ENCODE measurements around the gene HDAC9. TPM values are rescaled to one million over a fixed set of nuclear protein-coding genes. Genes with fewer than 3 reads are reported as not detected.

Gene HDAC9
- total RNA-seq, 2 donors from 2014 or later = 8.3 to 31.9 TPM

GRCh38 chr7:18997477-18998150 lies 502.1 kb downstream of the HDAC9 start:
- no peaks in the 10 kb centered on the region for H3K4me1 ChIP-seq (replicated peaks)
- DNase-seq (ENCODE audit: low spot score) = no peak
- no peaks in the 10 kb centered on the region for H3K9me3 ChIP-seq
- H3K4me3 ChIP-seq = no peak overlapping the region
- no peak overlapping the region for H3K27ac ChIP-seq
- H3K36me3 ChIP-seq = no peaks in the 10 kb centered on the region
- TF ChIP-seq POLR2AphosphoS5 (IDR thresholded peaks at IDR 0.05) (no peak), POLR2A (IDR thresholded peaks at IDR 0.05) (no peak)
- TF ChIP-seq, protein P1, sequence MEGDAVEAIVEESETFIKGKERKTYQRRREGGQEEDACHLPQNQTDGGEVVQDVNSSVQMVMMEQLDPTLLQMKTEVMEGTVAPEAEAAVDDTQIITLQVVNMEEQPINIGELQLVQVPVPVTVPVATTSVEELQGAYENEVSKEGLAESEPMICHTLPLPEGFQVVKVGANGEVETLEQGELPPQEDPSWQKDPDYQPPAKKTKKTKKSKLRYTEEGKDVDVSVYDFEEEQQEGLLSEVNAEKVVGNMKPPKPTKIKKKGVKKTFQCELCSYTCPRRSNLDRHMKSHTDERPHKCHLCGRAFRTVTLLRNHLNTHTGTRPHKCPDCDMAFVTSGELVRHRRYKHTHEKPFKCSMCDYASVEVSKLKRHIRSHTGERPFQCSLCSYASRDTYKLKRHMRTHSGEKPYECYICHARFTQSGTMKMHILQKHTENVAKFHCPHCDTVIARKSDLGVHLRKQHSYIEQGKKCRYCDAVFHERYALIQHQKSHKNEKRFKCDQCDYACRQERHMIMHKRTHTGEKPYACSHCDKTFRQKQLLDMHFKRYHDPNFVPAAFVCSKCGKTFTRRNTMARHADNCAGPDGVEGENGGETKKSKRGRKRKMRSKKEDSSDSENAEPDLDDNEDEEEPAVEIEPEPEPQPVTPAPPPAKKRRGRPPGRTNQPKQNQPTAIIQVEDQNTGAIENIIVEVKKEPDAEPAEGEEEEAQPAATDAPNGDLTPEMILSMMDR (IDR thresholded peaks at IDR 0.05) = no peak
- 97% methylated on average over 1 of the region's 1 CpG for WGBS
- no peaks in the 10 kb centered on the region for H3K27me3 ChIP-seq (replicated peaks; ENCODE audit: insufficient read depth)
- intact Hi-C loops (cut with DNase I) = no loop called here

DNA sequence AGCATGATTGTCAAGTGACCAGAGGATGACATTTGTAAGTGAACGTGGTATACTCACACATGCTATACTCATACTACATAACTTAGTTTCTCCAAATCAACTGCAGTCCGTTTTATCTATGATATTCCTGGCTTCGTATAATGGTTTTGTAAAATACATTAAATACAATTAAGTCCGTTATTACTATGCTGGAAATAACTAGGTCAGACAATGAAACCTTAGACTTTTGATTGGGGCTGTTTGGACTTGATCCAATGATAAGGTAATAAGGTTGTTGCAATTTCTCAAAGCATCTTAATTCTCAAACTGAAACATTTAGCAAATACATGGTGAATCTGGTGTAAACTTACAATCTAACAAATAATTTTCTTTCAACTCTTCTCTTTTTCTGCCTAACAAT lies 504.9 kb downstream of the HDAC9 start:
- H3K4me3 ChIP-seq = no peak overlapping the region
- WGBS = 88% methylated on average over 4 of the region's 4 CpGs
- intact Hi-C loops (cut with DNase I) = no loop called here
- no peaks in the 10 kb centered on the region for H3K27me3 ChIP-seq (replicated peaks; ENCODE audit: insufficient read depth)
- DNase-seq (ENCODE audit: low spot score) = no peak
- no peaks in the 10 kb centered on the region for H3K4me1 ChIP-seq (replicated peaks)
- no peak overlapping the region for H3K27ac ChIP-seq
- no peaks in the 10 kb centered on the region for H3K9me3 ChIP-seq
- TF ChIP-seq POLR2A (IDR thresholded peaks at IDR 0.05) = no peak
- no peak for TF ChIP-seq POLR2AphosphoS5 (IDR thresholded peaks at IDR 0.05)
- TF ChIP-seq, protein P1 (IDR thresholded peaks at IDR 0.05) = no peak
- H3K36me3 ChIP-seq = no peaks in the 10 kb centered on the region

- no peaks in the 10 kb centered on the region for H3K4me1 ChIP-seq (replicated peaks)
- no peak overlapping the region for H3K4me3 ChIP-seq
- H3K27me3 ChIP-seq (replicated peaks; ENCODE audit: insufficient read depth) = no peaks in the 10 kb centered on the region
- H3K36me3 ChIP-seq = no peaks in the 10 kb centered on the region
- intact Hi-C loops (cut with DNase I) = no loop called here
- TF ChIP-seq, protein P1 (IDR thresholded peaks at IDR 0.05) = no peak
- no peak for TF ChIP-seq POLR2A (IDR thresholded peaks at IDR 0.05)
- TF ChIP-seq POLR2AphosphoS5 (IDR thresholded peaks at IDR 0.05) = no peak
- H3K9me3 ChIP-seq = no peaks in the 10 kb centered on the region
- no peak for DNase-seq (ENCODE audit: low spot score)
- WGBS = 31% methylated on average over 1 of the region's 1 CpG
- no peak overlapping the region for H3K27ac ChIP-seq
Measured at GRCh38 chr7:19001854-19002253, 506.3 kb downstream of the HDAC9 start.

DNA sequence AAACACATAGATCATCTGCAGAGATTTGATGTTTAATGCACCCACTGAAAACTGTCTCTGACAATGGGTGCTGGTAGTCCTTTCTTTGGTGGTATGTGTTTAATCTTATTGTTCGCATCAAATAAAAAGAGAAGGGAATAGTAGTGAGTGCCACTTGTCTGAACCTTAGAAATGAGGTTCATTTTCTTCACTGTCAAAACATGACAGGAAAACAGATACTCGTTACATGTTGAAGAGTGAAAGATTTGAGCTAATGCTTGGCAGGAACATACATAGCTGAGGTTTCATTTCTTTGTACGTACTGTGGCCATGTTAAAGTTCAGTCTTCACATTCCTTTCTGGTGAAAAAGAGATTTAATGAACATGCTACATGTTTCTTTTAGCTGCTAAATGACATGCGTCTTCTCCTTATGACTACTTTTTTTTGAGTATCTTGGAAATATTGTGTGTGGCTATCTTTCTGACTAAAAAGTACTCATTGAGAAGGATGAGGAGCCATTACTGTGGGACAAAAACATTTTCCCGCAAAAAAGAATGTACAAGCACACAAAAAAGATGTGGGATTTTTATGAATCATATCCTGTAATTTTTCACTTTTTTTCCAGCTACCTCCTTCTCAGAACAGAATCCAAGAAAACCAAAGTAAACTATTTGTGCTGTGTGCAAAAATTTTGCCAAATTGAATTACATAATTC lies 513.8 kb downstream of the HDAC9 start:
- DNase-seq (ENCODE audit: low spot score) = no peak
- intact Hi-C loops (cut with DNase I) = no loop called here
- TF ChIP-seq POLR2A (IDR thresholded peaks at IDR 0.05) (no peak), POLR2AphosphoS5 (IDR thresholded peaks at IDR 0.05) (no peak)
- TF ChIP-seq, protein P1 (IDR thresholded peaks at IDR 0.05) = no peak
- no peaks in the 10 kb centered on the region for H3K27me3 ChIP-seq (replicated peaks; ENCODE audit: insufficient read depth)
- H3K4me3 ChIP-seq = no peak overlapping the region
- no peaks in the 10 kb centered on the region for H3K36me3 ChIP-seq
- H3K4me1 ChIP-seq (replicated peaks) = no peaks in the 10 kb centered on the region
- 81% methylated on average over 5 of the region's 5 CpGs for WGBS
- no peaks in the 10 kb centered on the region for H3K9me3 ChIP-seq
- no peak overlapping the region for H3K27ac ChIP-seq

DNA sequence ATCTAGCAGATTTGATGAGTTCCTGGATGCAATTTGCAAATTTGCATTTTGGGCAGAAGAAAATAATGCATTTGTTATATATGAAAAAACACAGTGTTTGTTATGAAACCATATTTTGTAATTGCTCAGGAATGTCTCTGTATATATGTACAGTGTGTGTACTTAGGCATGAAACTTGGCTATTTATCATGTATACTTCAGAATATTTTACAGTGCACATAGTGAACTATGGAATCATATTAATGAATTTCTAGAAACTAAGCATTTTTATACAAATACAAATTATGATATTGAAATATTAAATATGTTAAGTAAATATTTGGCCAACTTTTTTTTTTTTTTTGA lies 514.4 kb downstream of the HDAC9 start:
- Histone ChIP-seq H3K4me1 (replicated peaks) (no peaks in the 10 kb centered on the region), H3K36me3 (no peaks in the 10 kb centered on the region), H3K27me3 (replicated peaks; ENCODE audit: insufficient read depth) (no peaks in the 10 kb centered on the region), H3K9me3 (no peaks in the 10 kb centered on the region), H3K27ac (no peak overlapping the region), H3K4me3 (no peak overlapping the region)
- no peak for DNase-seq (ENCODE audit: low spot score)
- intact Hi-C loops (cut with DNase I) = no loop called here
- TF ChIP-seq POLR2AphosphoS5 (IDR thresholded peaks at IDR 0.05) = no peak
- TF ChIP-seq, protein P1 (IDR thresholded peaks at IDR 0.05) = no peak
- TF ChIP-seq POLR2A (IDR thresholded peaks at IDR 0.05) = no peak

Measured in prostate gland (tissue), 2 donors.